Ishikawa (cell line): ENCODE data around the gene PSMC6.

Experiments
- CEBPB ChIP-seq: IDR thresholded peaks from 2 replicates; pipeline ENCODE4 v1.6.1; 2012
- CREB1 ChIP-seq: IDR thresholded peaks from 2 replicates; pipeline ENCODE4 v1.6.1; 2012; ENCODE audit warnings: low read depth
- EGR1 ChIP-seq: IDR thresholded peaks from 2 replicates; pipeline ENCODE4 v1.6.1; 2012
- EP300 ChIP-seq: IDR thresholded peaks from 2 replicates; pipeline ENCODE4 v1.6.1; 2012; ENCODE audit warnings: borderline replicate concordance
- MAX ChIP-seq: IDR thresholded peaks from 2 replicates; pipeline ENCODE4 v1.6.1; 2012
- RAD21 ChIP-seq: IDR thresholded peaks from 2 replicates; pipeline ENCODE4 v1.6.1; 2012; ENCODE audit warnings: low read depth
- TAF1 ChIP-seq: IDR thresholded peaks from 2 replicates; pipeline ENCODE4 v1.6.1; 2012; ENCODE audit warnings: low read depth, mild to moderate bottlenecking
- YY1 ChIP-seq: IDR thresholded peaks from 2 replicates; pipeline ENCODE4 v1.6.1; 2012; ENCODE audit warnings: low read depth
- ZBTB7A ChIP-seq: IDR thresholded peaks from 2 replicates; pipeline ENCODE4 v1.6.1; 2012; ENCODE audit warnings: low read depth
- TF ChIP-seq, protein P1 (sequence below): IDR thresholded peaks from 2 replicates; pipeline ENCODE4 v1.6.1; 2012
- TF ChIP-seq, protein P2 (sequence below): IDR thresholded peaks from 2 replicates; pipeline ENCODE4 v1.6.1; 2012; ENCODE audit warnings: low read depth, mild to moderate bottlenecking

- TF ChIP-seq MAX = peak; percentile 30; the same call in 1 of the 2 replicates
- TF ChIP-seq, protein P1, sequence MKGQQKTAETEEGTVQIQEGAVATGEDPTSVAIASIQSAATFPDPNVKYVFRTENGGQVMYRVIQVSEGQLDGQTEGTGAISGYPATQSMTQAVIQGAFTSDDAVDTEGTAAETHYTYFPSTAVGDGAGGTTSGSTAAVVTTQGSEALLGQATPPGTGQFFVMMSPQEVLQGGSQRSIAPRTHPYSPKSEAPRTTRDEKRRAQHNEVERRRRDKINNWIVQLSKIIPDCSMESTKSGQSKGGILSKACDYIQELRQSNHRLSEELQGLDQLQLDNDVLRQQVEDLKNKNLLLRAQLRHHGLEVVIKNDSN = no peak
- TF ChIP-seq TAF1 = peak; percentile 96
- peak; percentile 97 for TF ChIP-seq YY1
- no peak for TF ChIP-seq EGR1
- no peak for TF ChIP-seq RAD21
- no peak for TF ChIP-seq CEBPB
- TF ChIP-seq CREB1 = no peak
- no peak for TF ChIP-seq EP300
- TF ChIP-seq ZBTB7A = no peak
- TF ChIP-seq, protein P2, sequence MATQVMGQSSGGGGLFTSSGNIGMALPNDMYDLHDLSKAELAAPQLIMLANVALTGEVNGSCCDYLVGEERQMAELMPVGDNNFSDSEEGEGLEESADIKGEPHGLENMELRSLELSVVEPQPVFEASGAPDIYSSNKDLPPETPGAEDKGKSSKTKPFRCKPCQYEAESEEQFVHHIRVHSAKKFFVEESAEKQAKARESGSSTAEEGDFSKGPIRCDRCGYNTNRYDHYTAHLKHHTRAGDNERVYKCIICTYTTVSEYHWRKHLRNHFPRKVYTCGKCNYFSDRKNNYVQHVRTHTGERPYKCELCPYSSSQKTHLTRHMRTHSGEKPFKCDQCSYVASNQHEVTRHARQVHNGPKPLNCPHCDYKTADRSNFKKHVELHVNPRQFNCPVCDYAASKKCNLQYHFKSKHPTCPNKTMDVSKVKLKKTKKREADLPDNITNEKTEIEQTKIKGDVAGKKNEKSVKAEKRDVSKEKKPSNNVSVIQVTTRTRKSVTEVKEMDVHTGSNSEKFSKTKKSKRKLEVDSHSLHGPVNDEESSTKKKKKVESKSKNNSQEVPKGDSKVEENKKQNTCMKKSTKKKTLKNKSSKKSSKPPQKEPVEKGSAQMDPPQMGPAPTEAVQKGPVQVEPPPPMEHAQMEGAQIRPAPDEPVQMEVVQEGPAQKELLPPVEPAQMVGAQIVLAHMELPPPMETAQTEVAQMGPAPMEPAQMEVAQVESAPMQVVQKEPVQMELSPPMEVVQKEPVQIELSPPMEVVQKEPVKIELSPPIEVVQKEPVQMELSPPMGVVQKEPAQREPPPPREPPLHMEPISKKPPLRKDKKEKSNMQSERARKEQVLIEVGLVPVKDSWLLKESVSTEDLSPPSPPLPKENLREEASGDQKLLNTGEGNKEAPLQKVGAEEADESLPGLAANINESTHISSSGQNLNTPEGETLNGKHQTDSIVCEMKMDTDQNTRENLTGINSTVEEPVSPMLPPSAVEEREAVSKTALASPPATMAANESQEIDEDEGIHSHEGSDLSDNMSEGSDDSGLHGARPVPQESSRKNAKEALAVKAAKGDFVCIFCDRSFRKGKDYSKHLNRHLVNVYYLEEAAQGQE = no peak
Observed at GRCh38 chr14:52706724-52707706, at the start of gene PSMC6.
